ENCODE results near the gene PKP3.

The PKP3 gene

GRCh38 chr11:363948-364761 is 29.9 kb upstream of the PKP3 start:
- DNase-seq, result no peak

- DNase-seq, result no peak
These were observed 28.9 kb upstream of the PKP3 start for GRCh38 chr11:364991-365725.

DNA sequence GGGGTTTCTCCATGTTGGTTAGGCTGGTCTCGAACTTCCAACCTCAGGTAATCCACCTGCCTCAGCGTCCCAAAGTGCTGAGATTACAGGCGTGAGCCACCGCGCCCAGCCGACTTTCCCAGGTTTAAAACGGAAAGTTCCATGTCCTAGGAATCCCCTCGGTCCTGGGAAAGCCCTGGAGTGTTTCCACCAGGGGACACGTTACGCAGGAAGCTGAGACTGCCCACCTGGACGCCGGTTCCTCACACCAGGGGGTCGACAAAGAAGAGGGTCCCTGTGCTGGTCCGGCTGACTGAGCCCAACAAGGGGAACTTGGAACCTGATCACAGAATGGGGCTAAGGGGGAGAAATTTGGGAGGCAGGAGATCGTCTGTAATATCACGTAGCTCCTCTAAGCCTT is 28.2 kb upstream of the PKP3 start:
- no peak for DNase-seq

DNA sequence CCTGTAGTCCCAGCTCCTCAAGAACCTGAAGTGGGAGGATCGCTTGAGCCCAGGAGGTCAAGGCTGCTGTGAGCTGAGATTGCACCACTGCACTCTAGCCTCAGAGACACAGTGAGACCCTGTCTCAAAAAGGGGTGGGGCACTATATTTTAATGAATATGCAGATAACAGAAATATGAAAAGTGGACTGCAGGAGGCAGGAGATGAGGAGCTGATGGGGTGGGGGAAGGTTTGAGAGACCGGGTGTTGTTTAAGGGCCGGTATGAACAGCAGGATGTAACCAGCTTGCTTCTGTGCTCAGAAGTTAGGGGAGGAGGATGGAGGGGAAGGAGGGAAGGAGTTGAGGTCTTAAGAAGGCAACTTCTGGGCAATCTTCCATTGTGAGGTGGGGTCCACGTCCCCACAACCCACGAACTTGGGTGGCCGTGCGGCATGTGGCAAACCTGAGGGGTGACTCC is 26.0 kb upstream of the PKP3 start:
- no peak for DNase-seq

DNA sequence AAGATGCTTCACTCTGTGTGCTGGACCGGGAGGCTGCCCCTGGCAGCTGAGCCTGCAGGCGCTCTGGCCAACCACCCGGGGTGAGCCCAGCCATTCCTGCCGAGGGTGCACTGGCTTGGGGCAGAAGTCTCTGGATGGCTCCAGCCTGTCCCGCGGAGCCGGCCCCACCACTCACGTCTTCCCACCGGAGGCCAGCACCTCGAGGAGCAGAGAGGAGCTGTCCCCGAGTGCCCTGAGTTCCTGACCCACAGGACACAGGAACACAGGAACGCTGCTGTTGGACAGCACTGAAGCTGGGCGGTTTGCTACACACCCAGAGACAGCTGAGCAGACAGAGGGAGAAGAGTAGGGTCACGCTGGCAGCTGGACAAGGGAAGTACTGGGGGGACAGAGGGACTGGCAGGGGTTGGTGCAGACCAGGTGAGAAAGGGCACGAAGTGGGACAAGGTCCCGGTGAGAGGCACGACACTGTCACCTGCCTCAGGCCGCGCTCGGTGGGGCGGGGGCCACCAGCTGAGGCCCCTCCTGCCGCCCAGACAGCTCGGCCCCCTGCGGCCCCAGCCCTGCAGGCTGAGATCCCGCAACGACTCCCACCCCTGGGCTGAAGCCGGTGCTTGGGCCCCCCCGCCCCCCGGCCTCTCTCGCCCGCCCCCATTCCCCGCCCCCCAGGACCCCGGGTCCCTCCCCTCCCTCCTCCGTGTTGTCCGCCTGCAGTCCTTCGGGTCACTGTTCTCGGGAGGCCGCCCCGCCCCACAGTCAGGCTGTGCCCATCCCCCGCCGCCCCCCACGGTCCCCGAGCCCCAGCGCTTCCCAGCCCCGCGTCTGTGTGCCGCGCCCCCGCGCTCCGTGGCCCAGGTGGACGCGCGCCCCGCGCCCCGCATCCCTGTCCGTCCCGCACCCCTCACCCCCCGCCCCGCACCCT is 25.3 kb upstream of the PKP3 start:
- no peak for DNase-seq

DNA sequence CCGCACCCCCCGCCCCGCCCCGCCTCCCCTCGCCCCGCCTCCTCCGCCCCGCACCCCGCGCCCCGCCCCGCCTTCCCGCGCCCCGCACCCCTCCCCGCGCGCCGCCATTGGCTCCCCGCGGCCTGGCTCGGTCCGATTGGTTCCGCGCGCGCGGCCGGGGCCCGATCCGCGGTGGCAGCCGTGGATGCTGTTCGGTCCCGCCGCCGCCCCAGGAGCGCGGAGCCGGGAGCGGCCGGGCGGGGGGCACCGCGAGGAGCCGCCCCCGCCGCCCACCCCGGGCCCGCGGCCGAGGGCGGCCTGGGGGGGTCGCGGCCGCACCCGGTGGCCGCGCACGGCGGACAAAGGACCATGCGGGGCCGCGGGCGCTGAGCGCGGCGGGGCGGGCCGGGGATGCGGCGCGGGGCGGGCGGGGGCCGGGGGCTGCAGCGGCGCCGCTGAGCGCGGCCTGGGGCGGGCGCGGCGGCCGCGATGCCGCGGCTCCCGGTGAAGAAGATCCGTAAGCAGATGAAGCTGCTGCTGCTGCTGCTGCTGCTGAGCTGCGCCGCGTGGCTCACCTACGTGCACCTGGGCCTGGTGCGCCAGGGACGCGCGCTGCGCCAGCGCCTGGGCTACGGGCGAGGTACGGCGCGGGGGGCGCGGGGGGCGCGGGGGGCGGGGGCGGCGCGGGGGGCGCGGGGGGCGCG is 24.5 kb upstream of the PKP3 start, which contains the start of gene B4GALNT4:
Gene B4GALNT4, plus strand, starts transcription at position 164 of the 683 bp plus-strand sequence. Its CDS starts 305 bp downstream, at position 469.
- peak; percentile 63 for DNase-seq

DNA sequence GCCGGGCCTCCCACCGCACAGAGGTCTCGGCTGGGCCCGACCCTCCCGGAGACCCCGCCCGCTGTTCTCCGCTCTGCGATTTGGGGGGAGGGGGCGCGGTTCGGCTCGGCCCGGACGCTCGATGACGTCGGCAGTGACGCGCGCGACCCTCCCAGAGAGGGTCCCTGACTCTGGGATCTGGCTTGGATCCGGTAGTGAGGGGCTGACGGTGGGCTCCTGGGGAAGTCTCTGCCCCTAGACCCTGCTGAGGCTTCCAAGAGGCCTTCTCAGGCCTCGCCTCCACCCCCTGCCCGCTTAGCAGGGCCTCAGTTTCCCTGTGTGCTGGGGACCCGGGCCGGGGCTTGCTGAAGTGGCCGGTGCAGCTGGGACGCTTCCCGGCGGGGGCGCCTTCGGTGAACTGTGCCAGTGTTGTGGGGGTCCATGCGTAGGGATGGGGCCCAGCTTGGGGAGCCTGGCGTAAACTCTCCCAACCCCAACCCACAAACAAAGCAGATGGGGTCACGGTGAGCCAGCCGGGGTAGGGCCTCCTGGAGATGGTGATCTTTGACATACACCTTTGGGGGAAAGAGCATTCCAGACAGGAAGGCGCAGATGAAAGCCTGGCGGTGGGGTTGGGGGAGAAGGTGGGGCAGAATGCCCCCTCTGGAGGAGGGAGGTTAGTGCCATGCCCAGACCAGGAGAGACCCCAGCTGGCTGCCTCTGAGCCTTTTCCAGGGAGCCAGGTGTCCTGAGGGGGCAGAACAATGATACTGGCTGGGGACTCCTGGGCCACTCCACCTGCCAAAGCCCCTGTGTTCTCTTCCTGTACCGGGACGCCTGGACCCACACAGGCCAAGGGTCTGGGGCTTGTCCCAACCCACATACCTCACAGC is 23.7 kb upstream of the PKP3 start:
- DNase-seq, result no peak

DNA sequence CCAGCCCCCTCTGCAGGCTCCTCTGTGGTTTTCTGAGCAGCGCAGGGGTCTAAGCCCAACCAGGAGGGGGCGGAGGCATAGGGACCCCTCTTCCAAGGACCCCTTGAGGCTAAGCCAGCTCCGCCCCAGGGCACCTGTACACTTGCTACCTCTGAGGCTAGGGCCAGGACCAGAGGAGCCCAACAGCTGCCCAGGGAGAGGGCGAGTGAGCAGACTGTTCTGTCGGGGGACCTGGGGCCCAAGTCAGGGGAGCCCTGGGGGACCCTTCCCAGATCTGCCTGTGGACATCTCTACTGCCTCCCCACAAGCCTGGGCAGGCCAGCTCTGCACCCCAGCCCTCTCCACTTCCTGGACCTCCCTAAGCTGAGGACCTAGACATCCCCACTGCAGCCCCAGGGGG is 23.0 kb upstream of the PKP3 start:
- DNase-seq, result no peak

GRCh38 chr11:371716-372590 is 22.1 kb upstream of the PKP3 start:
- no peak for DNase-seq

DNA sequence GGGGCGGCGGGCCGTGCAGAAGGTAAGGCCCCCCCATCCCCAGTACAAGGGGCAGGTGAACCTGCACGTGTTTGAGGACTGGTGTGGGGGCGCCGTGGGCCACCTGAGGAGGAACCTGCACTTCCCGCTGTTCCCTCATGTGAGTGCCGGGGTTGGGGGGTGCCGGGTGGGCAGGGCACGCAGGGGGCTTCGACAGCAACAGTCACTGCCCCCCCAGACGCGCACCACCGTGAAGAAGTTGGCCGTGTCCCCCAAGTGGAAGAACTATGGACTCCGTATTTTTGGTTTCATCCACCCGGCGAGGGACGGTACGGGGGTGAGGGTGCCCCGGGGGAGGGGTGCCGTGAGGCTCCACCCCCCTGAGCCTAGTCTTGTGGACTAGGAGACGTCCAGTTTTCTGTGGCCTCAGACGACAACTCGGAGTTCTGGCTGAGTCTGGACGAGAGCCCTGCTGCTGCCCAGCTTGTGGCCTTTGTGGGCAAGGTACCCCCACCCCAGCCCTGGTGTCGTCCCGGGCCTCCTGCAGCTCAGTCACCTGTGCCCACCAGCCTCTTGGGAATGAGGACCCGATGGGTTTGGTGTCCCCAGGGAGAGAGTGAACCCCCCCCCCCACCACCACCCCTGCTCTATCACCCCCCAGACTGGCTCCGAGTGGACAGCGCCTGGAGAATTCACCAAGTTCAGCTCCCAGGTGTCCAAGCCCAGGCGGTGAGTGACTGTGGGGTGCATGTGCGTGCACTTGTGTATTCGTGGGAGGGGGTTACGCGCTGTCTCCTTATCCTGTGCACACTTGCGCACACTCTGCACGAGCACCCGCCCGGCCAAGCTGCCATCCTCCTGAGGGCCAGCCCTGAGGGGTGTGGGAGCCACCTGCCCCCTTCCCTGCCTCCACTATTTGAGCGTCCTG is 20.9 kb upstream of the PKP3 start:
- no peak for DNase-seq

DNA sequence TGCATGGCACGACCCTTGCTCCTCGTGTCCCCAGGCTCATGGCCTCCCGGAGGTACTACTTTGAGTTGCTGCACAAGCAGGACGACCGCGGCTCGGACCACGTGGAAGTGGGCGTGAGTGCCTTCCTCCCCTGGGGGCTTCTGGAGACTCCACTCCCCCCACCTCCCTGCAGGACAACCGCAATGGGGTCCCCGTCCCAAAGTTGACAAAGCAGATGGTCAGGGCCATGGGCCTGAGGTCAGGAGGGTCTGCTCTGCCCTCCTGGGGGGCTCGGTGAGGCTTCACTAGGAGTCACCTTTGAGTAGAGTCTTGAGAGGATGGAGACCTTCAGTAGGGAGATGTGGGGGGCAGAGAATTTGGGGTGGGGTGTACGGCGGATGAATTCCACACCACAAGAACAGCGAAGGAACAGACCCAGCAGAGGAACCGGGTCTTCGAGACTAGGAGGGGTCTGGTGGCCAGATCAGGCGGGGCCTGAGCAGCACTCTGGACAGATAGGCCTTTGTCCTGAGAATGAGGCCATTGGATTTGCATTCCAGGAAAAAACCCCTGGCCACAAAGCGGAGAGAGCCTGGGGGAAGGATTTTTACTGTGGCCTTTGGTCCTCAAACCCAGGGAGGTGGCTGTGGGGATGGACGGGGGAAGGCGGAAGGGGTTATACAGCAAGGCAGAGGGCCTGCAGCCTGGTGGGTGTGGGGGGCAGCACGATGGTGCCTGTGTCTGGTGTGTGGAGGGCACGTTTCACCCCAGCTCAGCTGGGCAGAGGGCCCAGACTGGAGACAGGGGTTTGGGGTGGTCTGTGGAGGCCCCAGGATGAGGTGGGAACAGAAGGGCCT is 20.1 kb upstream of the PKP3 start:
- DNase-seq, result no peak

DNA sequence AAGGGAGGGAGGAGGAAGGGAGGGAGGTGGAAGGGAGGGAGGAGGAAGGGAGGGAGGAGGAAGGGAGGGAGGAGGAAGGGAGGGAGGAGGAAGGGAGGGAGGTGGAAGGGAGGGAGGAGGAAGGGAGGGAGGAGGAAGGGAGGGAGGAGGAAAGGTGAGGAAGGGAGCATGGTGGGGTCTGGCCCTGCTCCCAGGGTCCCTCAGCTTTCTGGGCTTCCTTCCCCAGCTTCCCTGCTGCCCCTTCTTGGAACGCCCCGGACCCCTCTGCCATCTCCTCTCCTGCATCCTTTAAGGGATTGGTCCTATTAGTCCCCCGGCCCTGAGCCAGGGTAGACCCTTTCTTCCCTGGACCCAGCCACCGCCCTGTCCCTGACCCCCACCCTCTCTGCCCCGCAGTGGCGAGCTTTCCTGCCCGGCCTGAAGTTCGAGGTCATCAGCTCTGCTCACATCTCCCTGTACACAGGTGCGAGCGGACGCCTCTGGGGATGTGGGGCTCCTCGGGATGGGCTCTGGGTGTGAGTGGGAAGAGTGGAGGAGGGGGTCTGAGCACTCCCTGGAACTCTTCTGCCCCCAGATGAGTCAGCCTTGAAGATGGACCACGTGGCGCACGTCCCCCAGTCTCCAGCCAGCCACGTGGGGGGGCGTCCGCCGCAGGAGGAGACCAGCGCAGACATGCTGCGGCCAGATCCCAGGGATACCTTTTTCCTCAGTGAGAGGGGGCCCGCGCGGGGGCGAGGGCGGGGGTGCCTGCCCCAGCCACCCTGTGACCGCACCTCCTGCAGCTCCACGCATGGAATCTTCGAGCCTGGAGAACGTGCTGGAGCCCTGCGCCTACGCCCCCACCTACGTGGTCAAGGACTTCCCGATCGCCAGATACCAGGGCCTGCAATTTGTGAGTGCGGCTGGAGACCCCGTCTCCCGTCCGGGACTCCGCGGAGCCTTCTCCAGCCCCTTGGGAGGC is 18.7 kb upstream of the PKP3 start:
- no peak for DNase-seq

- DNase-seq, result no peak
These were observed 17.4 kb upstream of the PKP3 start for GRCh38 chr11:376531-377173.

DNA sequence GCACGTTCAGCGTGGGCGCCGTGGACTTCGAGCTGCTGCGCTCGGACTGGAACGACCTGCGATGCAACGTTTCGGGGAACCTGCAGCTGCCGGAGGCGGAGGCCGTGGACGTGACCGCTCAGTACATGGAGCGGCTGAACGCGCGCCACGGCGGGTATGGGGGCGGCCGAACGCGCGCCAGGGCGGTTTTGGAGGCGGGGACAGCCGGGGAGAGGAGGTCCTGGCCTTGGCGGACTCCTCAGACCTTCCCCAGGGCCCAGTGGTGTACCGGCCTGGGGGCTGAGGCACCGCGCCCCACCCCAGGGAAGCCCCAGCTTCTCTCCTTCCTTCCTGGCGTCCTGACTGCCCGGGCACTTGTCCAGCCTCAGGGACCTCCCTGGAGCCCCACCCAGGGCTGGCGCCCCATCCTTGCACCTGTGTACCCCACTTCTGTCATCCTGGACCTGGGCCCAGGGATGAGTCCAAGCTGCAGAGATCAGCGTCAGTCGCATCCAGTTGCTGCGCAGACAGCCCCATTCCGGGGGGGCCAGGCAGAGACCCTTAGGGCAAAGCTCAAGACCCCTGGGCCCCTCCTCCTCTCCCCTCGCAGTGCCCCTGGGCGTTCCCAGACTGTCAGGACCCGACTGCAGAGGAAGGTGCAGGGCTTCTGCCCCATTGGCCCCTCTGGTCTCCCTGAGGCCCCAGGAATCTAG is 16.7 kb upstream of the PKP3 start:
- no peak for DNase-seq

- DNase-seq, result no peak
These were observed 16.0 kb upstream of the PKP3 start for GRCh38 chr11:377883-378500.
